HUES64 (cell line): Measurements from ENCODE around the gene AKAP1.

ENCODE experiments used
- H3K27ac ChIP-seq: 2 replicates; pipeline ENCODE4 v1.7.0; 2013; ENCODE audit warnings: low read depth, low read length, inconsistent platforms
- H3K27me3 ChIP-seq: 2 replicates; pipeline ENCODE4 v1.6.1; 2013; ENCODE audit warnings: mild to moderate bottlenecking, low read length; ENCODE audit not compliant: insufficient read depth
- H3K36me3 ChIP-seq: 2 replicates; pipeline ENCODE4 v1.6.1; 2013; ENCODE audit warnings: mild to moderate bottlenecking, low read length; ENCODE audit not compliant: insufficient read depth
- H3K4me1 ChIP-seq: 2 replicates; pipeline ENCODE4 v1.6.1; 2013; ENCODE audit warnings: mild to moderate bottlenecking, low read length, moderate library complexity; ENCODE audit not compliant: insufficient read depth
- H3K4me3 ChIP-seq: 2 replicates; pipeline ENCODE4 v1.5.1; 2013; ENCODE audit warnings: mild to moderate bottlenecking, low read length, moderate library complexity
- H3K9ac ChIP-seq: 2 replicates; pipeline ENCODE4 v1.6.1; 2013; ENCODE audit warnings: mild to moderate bottlenecking, low read depth, low read length
- H3K9me3 ChIP-seq: 2 replicates; pipeline ENCODE4 v1.6.1; 2013; ENCODE audit warnings: low read depth, low read length; ENCODE audit not compliant: insufficient read depth
- WGBS: fragments of 150-250, 120-280 bp; methylation state at CpG from one replicate; pipeline ENCODE4 v1.1.7; 2013; ENCODE audit warnings: missing lambda C conversion rate; 5-methylcytosine and 5-hydroxymethylcytosine counted together

AKAP1 gene

GRCh38 chr17:57115377-57115776, 30.3 kb downstream of the AKAP1 start:
- Histone ChIP-seq H3K9ac (no peak overlapping the region), H3K27me3 (no peaks in the 10 kb centered on the region), H3K4me1 (no peaks in the 10 kb centered on the region), H3K36me3 (peaks cover 82% of the 10 kb centered on the region), H3K9me3 (no peaks in the 10 kb centered on the region), H3K4me3 (no peak overlapping the region), H3K27ac (no peak overlapping the region)
- 93% methylated on average over 4 of the region's 4 CpGs for WGBS

GRCh38 chr17:57115916-57116315, 30.9 kb downstream of the AKAP1 start:
- H3K4me1 ChIP-seq, result no peaks in the 10 kb centered on the region
- H3K27ac ChIP-seq, result no peak overlapping the region
- H3K9me3 ChIP-seq, result no peaks in the 10 kb centered on the region
- no peak overlapping the region for H3K4me3 ChIP-seq
- H3K27me3 ChIP-seq, result no peaks in the 10 kb centered on the region
- H3K36me3 ChIP-seq, result peaks cover 85% of the 10 kb centered on the region
- 97% methylated on average over 21 of the region's 21 CpGs for WGBS
- H3K9ac ChIP-seq, result no peak overlapping the region

DNA sequence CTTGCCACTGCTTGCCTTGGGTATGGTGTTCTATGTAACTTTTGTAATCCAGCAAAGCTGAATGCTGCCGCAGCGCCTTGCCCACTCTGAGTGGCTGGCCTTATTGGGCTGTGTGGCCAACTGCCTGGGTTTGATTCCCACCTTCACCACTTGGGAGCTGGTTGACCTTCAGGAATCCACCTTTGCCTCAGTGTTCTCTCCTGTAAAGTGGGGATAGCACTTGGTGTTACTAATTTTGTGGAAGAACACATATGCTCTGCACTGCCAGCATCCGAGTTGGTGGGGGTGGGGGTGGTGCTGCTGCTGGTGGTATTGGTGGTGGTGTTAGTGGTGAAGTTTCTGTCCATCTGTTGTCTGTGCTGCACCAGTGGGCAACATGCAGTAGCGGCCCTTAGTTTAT, 32.8 kb downstream of the AKAP1 start:
- H3K27ac ChIP-seq, result no peak overlapping the region
- H3K4me1 ChIP-seq, result no peaks in the 10 kb centered on the region
- no peak overlapping the region for H3K4me3 ChIP-seq
- WGBS, result 98% methylated on average over 4 of the region's 4 CpGs
- no peaks in the 10 kb centered on the region for H3K9me3 ChIP-seq
- peaks cover 84% of the 10 kb centered on the region for H3K36me3 ChIP-seq
- no peak overlapping the region for H3K9ac ChIP-seq
- no peaks in the 10 kb centered on the region for H3K27me3 ChIP-seq

DNA sequence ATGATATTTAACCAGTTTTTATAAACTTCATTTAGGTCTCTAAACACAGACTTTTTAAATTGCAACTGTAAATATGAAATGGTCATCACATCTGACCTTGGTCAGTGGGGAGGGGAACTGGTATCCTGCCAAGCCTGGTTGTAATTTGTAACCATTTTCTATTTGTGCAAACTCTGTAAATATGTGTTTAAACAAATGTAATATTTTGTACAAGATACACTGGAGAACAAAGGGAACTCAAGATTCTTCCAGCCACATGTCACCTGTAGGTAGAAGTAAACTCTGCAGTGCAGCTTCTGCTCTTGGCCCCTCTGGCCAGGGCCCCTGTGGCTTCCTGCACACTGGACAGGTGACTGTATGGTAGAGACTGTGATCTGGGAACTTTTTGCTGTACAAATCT, 35.8 kb downstream of the AKAP1 start:
- H3K27me3 ChIP-seq, result no peaks in the 10 kb centered on the region
- no peak overlapping the region for H3K9ac ChIP-seq
- H3K4me3 ChIP-seq, result no peak overlapping the region
- H3K27ac ChIP-seq, result no peak overlapping the region
- H3K4me1 ChIP-seq, result no peaks in the 10 kb centered on the region
- no peaks in the 10 kb centered on the region for H3K9me3 ChIP-seq
- H3K36me3 ChIP-seq, result peaks cover 76% of the 10 kb centered on the region

DNA sequence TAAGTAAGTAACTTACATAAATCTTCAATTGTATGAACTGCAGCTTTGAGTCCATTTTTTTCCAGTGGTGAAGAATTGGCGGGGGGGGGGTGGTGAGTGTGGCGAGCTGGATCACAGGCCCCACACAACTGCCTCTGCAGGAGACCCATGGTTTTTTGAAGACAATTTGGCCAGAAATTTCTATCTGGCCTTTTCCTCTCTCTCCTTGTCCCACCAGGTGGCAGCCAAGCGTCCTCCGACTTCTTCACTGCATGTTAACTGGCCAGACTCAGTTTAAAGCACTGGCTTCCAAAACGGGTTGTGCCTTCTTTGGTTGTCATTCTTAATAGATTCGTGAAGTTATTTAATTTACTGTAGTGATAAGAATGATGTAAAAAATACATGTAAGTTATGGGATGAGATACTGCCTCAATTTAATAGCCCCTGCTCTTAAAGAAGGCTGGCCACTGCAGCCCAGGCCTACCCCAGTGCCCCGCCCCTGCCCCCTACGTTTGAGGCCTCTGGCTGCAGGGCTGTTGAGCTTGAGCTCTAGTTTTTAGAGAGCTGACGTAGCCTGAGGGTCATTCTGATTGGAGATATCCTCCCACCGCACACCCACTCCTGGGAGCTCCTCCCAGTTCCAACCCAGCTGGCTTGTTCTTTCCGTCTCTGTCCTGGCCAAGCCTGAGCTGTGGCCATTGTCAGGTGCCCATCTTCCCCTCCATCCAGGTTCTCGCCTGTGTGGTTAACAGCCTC, 36.4 kb downstream of the AKAP1 start:
- H3K9ac ChIP-seq, result no peak overlapping the region
- no peaks in the 10 kb centered on the region for H3K27me3 ChIP-seq
- no peak overlapping the region for H3K27ac ChIP-seq
- no peaks in the 10 kb centered on the region for H3K9me3 ChIP-seq
- no peaks in the 10 kb centered on the region for H3K4me1 ChIP-seq
- 70% methylated on average over 10 of the region's 12 CpGs for WGBS
- peaks cover 70% of the 10 kb centered on the region for H3K36me3 ChIP-seq
- no peak overlapping the region for H3K4me3 ChIP-seq

DNA sequence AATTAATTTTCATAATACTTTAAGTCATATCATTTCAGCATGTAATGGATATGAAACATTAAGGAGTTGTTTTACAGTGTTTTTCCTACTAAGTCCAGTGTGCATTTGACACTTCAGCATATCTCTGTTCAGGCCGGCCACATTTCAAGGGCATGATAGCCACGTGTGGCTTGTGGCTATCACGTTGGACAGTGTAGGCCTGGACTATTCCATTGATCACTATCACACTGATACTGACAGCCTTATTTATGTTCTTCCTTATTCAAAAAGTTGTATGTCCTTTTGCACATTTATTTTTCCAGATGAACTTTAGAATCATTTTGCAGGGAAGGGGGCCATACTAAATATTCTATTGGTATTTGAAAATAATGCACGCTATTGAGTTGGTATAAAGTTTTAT, 39.0 kb downstream of the AKAP1 start:
- 90% methylated on average over 4 of the region's 4 CpGs for WGBS
- Histone ChIP-seq H3K9me3 (no peaks in the 10 kb centered on the region), H3K4me1 (no peaks in the 10 kb centered on the region), H3K27ac (no peak overlapping the region), H3K9ac (no peak overlapping the region), H3K4me3 (no peak overlapping the region), H3K36me3 (peaks cover 44% of the 10 kb centered on the region), H3K27me3 (no peaks in the 10 kb centered on the region)

DNA sequence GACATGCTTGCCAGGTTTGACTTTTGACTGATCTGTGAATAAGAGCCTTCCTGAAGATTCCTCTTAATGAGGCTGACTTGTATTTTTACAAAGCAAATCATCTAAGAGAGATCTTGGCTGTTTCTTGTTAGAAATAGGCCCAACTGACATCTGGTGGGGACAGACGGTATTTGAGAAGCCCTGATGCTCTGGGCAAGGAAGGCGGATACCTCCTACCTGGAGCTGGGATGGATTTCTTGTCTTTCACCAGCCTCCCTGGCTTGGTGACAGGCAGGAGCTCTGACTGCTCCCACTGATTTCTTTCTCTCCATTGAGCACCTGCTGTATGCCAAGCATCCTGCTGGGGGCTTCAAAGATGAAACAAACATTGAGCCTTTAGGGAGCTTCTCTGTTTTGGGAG, 40.4 kb downstream of the AKAP1 start:
- Histone ChIP-seq H3K9ac (no peak overlapping the region), H3K9me3 (no peaks in the 10 kb centered on the region), H3K27ac (no peak overlapping the region), H3K27me3 (no peaks in the 10 kb centered on the region), H3K4me1 (no peaks in the 10 kb centered on the region), H3K36me3 (peaks cover 33% of the 10 kb centered on the region), H3K4me3 (no peak overlapping the region)
- 96% methylated on average over 2 of the region's 2 CpGs for WGBS

GRCh38 chr17:57125866-57126265, 40.8 kb downstream of the AKAP1 start:
- Histone ChIP-seq H3K9me3 (no peaks in the 10 kb centered on the region), H3K4me1 (no peaks in the 10 kb centered on the region; the same call in 1 of the 2 replicates), H3K4me3 (no peak overlapping the region), H3K27me3 (no peaks in the 10 kb centered on the region), H3K27ac (no peak overlapping the region), H3K36me3 (peaks cover 28% of the 10 kb centered on the region), H3K9ac (no peak overlapping the region)
- 94% methylated on average over 6 of the region's 6 CpGs for WGBS

DNA sequence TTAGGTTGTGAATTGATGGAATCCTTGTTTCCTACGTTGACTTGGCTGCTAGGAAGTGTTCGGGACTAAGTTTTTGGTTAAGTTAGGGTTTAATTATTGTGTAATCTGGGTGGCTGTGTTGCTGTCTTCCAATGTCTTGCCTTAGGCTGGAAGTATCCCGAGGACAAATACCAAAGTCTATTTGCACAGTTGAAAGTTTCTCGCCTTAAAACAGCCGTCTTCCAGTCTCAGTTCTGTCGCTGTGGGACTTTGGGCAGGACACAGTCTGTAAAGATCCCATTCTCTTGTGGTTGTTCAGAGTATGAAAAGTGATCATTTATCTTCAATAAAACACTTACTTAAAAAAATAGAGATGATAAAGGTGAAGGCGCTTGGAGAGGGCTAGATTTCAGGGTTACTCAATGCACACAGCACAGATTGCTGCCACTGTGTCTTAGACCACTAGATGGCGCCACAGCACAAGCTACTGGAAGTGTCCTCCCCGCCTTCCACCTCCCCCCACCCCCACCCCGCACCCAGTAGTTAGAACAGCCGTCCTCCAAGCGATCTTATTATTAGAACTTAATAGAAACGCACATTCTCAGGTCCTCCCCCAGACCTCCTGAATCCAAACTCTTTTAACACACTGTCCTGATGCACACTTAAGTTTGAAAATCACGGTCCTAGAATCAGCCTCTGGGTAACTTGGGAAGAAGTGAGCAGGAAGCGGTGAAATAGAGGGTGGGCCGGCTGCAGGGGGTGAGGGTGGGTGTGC, 45.8 kb downstream of the AKAP1 start:
- Histone ChIP-seq H3K4me1 (peaks cover 12% of the 10 kb centered on the region), H3K9ac (no peak overlapping the region), H3K9me3 (no peaks in the 10 kb centered on the region), H3K27ac (no peak overlapping the region), H3K27me3 (no peaks in the 10 kb centered on the region), H3K4me3 (peak overlapping the region; percentile 14; the same call in 1 of the 2 replicates), H3K36me3 (no peaks in the 10 kb centered on the region)
- 39% methylated on average over 16 of the region's 16 CpGs for WGBS

- Histone ChIP-seq H3K4me3 (no peak overlapping the region), H3K27me3 (no peaks in the 10 kb centered on the region), H3K9me3 (no peaks in the 10 kb centered on the region), H3K27ac (no peak overlapping the region), H3K9ac (no peak overlapping the region), H3K4me1 (peaks cover 17% of the 10 kb centered on the region), H3K36me3 (no peaks in the 10 kb centered on the region)
- 85% methylated on average over 2 of the region's 2 CpGs for WGBS
Measured at GRCh38 chr17:57132663-57133062, 47.6 kb downstream of the AKAP1 start.

- H3K4me3 ChIP-seq, result no peak overlapping the region
- H3K4me1 ChIP-seq, result peaks cover 17% of the 10 kb centered on the region
- H3K9ac ChIP-seq, result no peak overlapping the region
- no peaks in the 10 kb centered on the region for H3K9me3 ChIP-seq
- no peaks in the 10 kb centered on the region for H3K36me3 ChIP-seq
- H3K27me3 ChIP-seq, result no peaks in the 10 kb centered on the region
- H3K27ac ChIP-seq, result no peak overlapping the region
- 48% methylated on average over 7 of the region's 7 CpGs for WGBS
Measured at GRCh38 chr17:57133486-57133885, 48.4 kb downstream of the AKAP1 start.
